ENCODE results near the gene ANKRA2. TPM values are rescaled to one million over a fixed set of nuclear protein-coding genes. Genes with fewer than 3 reads are reported as not detected.

ANKRA2 gene
- total RNA-seq (25.5 TPM), polyA plus RNA-seq (59.2 TPM)
- long read RNA-seq, donor 1, partial matches to known transcripts: 0 of 5 reads
- long read RNA-seq, donor 1, other reads (novel, unspliced or antisense): 0 of 5 reads
- long read RNA-seq, donor 2: 0 reads
- long read RNA-seq, donor 3, transcript ANKRA2-205 (2 exons, 573 nt): major isoform, 20 of 36 reads
- long read RNA-seq, donor 3, transcript ANKRA2-201 (9 exons, 2,063 nt): minor isoform, 6 of 36 reads
- long read RNA-seq, donor 3, partial matches to known transcripts: 0 of 36 reads
- long read RNA-seq, donor 3, other reads (novel, unspliced or antisense): 0 of 36 reads
- long read RNA-seq, donor 4, transcript ANKRA2-205 (2 exons, 573 nt): major isoform, 9 of 16 reads
- long read RNA-seq, donor 4, partial matches to known transcripts: 0 of 16 reads
- long read RNA-seq, donor 4, other reads (novel, unspliced or antisense): 0 of 16 reads
- long read RNA-seq, donor 5, transcript ANKRA2-205 (2 exons, 573 nt): major isoform, 26 of 62 reads
- long read RNA-seq, donor 5, transcript ANKRA2-208 (4 exons, 1,298 nt): minor isoform, 5 of 62 reads
- long read RNA-seq, donor 5, transcript ANKRA2-201 (9 exons, 2,063 nt): minor isoform, 8 of 62 reads
- long read RNA-seq, donor 5, partial matches to known transcripts: 15 of 62 reads
- long read RNA-seq, donor 5, other reads (novel, unspliced or antisense): 0 of 62 reads
- long read RNA-seq, donor 6, transcript ANKRA2-206 (2 exons, 447 nt): minor isoform, 7 of 32 reads
- long read RNA-seq, donor 6, transcript ANKRA2-205 (2 exons, 573 nt): major isoform, 16 of 32 reads
- long read RNA-seq, donor 6, partial matches to known transcripts: 0 of 32 reads
- long read RNA-seq, donor 6, other reads (novel, unspliced or antisense): 0 of 32 reads
- long read RNA-seq, donor 7, transcript ANKRA2-205 (2 exons, 573 nt): minor isoform, 5 of 15 reads
- long read RNA-seq, donor 7, transcript ANKRA2-201 (9 exons, 2,063 nt): major isoform, 6 of 15 reads
- long read RNA-seq, donor 7, partial matches to known transcripts: 0 of 15 reads
- long read RNA-seq, donor 7, other reads (novel, unspliced or antisense): 0 of 15 reads
- long read RNA-seq, donor 8, partial matches to known transcripts: 0 of 1 reads
- long read RNA-seq, donor 8, other reads (novel, unspliced or antisense): 0 of 1 reads
- long read RNA-seq, donor 9, transcript ANKRA2-205 (2 exons, 573 nt): major isoform, 11 of 14 reads
- long read RNA-seq, donor 9, partial matches to known transcripts: 0 of 14 reads
- long read RNA-seq, donor 9, other reads (novel, unspliced or antisense): 0 of 14 reads
- long read RNA-seq, donor 10, transcript ANKRA2-205 (2 exons, 573 nt): major isoform, 8 of 16 reads
- long read RNA-seq, donor 10, partial matches to known transcripts: 0 of 16 reads
- long read RNA-seq, donor 10, other reads (novel, unspliced or antisense): 0 of 16 reads

- H3K36me3 ChIP-seq (ENCODE audit: control insufficient read depth in 2 of 2, insufficient read depth in 2 of 2, low read length in 1 of 2): peaks cover 7 to 19% of the 10 kb centered on the region in 2 donors
- no peaks in the 10 kb centered on the region for H3K27me3 ChIP-seq (ENCODE audit: control insufficient read depth in 2 of 2, insufficient read depth in 1 of 2, low read length in 1 of 2)
- H3K9me3 ChIP-seq (ENCODE audit: control insufficient read depth in 2 of 2, insufficient read depth in 1 of 2, low read length in 1 of 2): no peaks in the 10 kb centered on the region
- DNase-seq (ENCODE audit: low read depth in 6 of 9, low spot score in 9 of 9): peak; percentile 95 to 100 (median 98)
- peak within 1 kb of the TSS; percentile 81 to 93 for H3K27ac ChIP-seq (ENCODE audit: low read depth in 1 of 2, low read length in 1 of 2)
- WGBS: under 1% methylated on average over 62 of the region's 62 CpGs
- peaks cover 9 to 10% of the 10 kb centered on the region in 2 donors for H3K4me1 ChIP-seq (ENCODE audit: control insufficient read depth in 2 of 2, insufficient read depth in 2 of 2, low read length in 2 of 2)
- peak within 1 kb of the TSS; percentile 69 to 88 for H3K4me3 ChIP-seq (ENCODE audit: low read length in 2 of 2)
Measured at GRCh38 chr5:73565139-73565968, at the start of gene ANKRA2, which contains the start of gene UTP15. ANKRA2 (minus strand) TSS chr5:73565639; CDS start chr5:73562881, 2,758 bp downstream. UTP15 (plus strand) TSS chr5:73565743; CDS start chr5:73567345, 1,602 bp downstream.

- H3K36me3 ChIP-seq (ENCODE audit: control insufficient read depth in 2 of 2, insufficient read depth in 2 of 2, low read length in 1 of 2): no peaks in the 10 kb centered on the region
- H3K27me3 ChIP-seq (ENCODE audit: control insufficient read depth in 2 of 2, insufficient read depth in 1 of 2, low read length in 1 of 2): no peaks in the 10 kb centered on the region
- no peak overlapping the region for H3K4me3 ChIP-seq (ENCODE audit: low read length in 2 of 2)
- H3K9me3 ChIP-seq (ENCODE audit: control insufficient read depth in 2 of 2, insufficient read depth in 1 of 2, low read length in 1 of 2): no peaks in the 10 kb centered on the region
- no peak overlapping the region for H3K27ac ChIP-seq (ENCODE audit: low read depth in 1 of 2, low read length in 1 of 2)
- over 99% methylated on average over 2 of the region's 2 CpGs for WGBS
- no peak for DNase-seq (ENCODE audit: low read depth in 6 of 9, low spot score in 9 of 9)
- no peaks in the 10 kb centered on the region for H3K4me1 ChIP-seq (ENCODE audit: control insufficient read depth in 2 of 2, insufficient read depth in 2 of 2, low read length in 2 of 2)
Measured at GRCh38 chr5:73615085-73615484, 49.6 kb upstream of the ANKRA2 start.

- H3K4me1 ChIP-seq (ENCODE audit: control insufficient read depth in 2 of 2, insufficient read depth in 2 of 2, low read length in 2 of 2): no peaks in the 10 kb centered on the region
- no peak overlapping the region for H3K27ac ChIP-seq (ENCODE audit: low read depth in 1 of 2, low read length in 1 of 2)
- H3K36me3 ChIP-seq (ENCODE audit: control insufficient read depth in 2 of 2, insufficient read depth in 2 of 2, low read length in 1 of 2): no peaks in the 10 kb centered on the region
- no peaks in the 10 kb centered on the region for H3K27me3 ChIP-seq (ENCODE audit: control insufficient read depth in 2 of 2, insufficient read depth in 1 of 2, low read length in 1 of 2)
- no peaks in the 10 kb centered on the region for H3K9me3 ChIP-seq (ENCODE audit: control insufficient read depth in 2 of 2, insufficient read depth in 1 of 2, low read length in 1 of 2)
- 92% methylated on average over 3 of the region's 3 CpGs for whole genome bisulfite sequencing
- DNase-seq (ENCODE audit: low read depth in 6 of 9, low spot score in 9 of 9): no peak
- no peak overlapping the region for H3K4me3 ChIP-seq (ENCODE audit: low read length in 2 of 2)
Measured at GRCh38 chr5:73612799-73613198, 47.4 kb upstream of the ANKRA2 start.

GRCh38 chr5:73607228-73607627 is 41.8 kb upstream of the ANKRA2 start:
- H3K4me1 ChIP-seq (ENCODE audit: control insufficient read depth in 2 of 2, insufficient read depth in 2 of 2, low read length in 2 of 2): no peaks in the 10 kb centered on the region

GRCh38 chr5:73606206-73606753 is 40.8 kb upstream of the ANKRA2 start:
- H3K4me1 ChIP-seq (ENCODE audit: control insufficient read depth in 2 of 2, insufficient read depth in 2 of 2, low read length in 2 of 2): no peaks in the 10 kb centered on the region
- no peaks in the 10 kb centered on the region for H3K36me3 ChIP-seq (ENCODE audit: control insufficient read depth in 2 of 2, insufficient read depth in 2 of 2, low read length in 1 of 2)
- no peaks in the 10 kb centered on the region for H3K27me3 ChIP-seq (ENCODE audit: control insufficient read depth in 2 of 2, insufficient read depth in 1 of 2, low read length in 1 of 2)
- H3K9me3 ChIP-seq (ENCODE audit: control insufficient read depth in 2 of 2, insufficient read depth in 1 of 2, low read length in 1 of 2): no peaks in the 10 kb centered on the region
- no peak for DNase-seq (ENCODE audit: low read depth in 6 of 9, low spot score in 9 of 9)
- 64% methylated on average over 3 of the region's 3 CpGs for WGBS
- no peak overlapping the region for H3K27ac ChIP-seq (ENCODE audit: low read depth in 1 of 2, low read length in 1 of 2)
- no peak overlapping the region for H3K4me3 ChIP-seq (ENCODE audit: low read length in 2 of 2)

More at GRCh38 chr5:73607228-73607627, 41.8 kb upstream of the ANKRA2 start:
- no peaks in the 10 kb centered on the region for H3K27me3 ChIP-seq (ENCODE audit: control insufficient read depth in 2 of 2, insufficient read depth in 1 of 2, low read length in 1 of 2)
- no peak for DNase-seq (ENCODE audit: low read depth in 6 of 9, low spot score in 9 of 9)
- no peaks in the 10 kb centered on the region for H3K9me3 ChIP-seq (ENCODE audit: control insufficient read depth in 2 of 2, insufficient read depth in 1 of 2, low read length in 1 of 2)
- H3K36me3 ChIP-seq (ENCODE audit: control insufficient read depth in 2 of 2, insufficient read depth in 2 of 2, low read length in 1 of 2): no peaks in the 10 kb centered on the region
- H3K4me3 ChIP-seq (ENCODE audit: low read length in 2 of 2): no peak overlapping the region
- H3K27ac ChIP-seq (ENCODE audit: low read depth in 1 of 2, low read length in 1 of 2): no peak overlapping the region

GRCh38 chr5:73605223-73606087 is 40.0 kb upstream of the ANKRA2 start:
- Histone ChIP-seq H3K4me3 (ENCODE audit: low read length in 2 of 2) (no peak overlapping the region), H3K27me3 (ENCODE audit: control insufficient read depth in 2 of 2, insufficient read depth in 1 of 2, low read length in 1 of 2) (no peaks in the 10 kb centered on the region), H3K4me1 (ENCODE audit: control insufficient read depth in 2 of 2, insufficient read depth in 2 of 2, low read length in 2 of 2) (no peaks in the 10 kb centered on the region), H3K9me3 (ENCODE audit: control insufficient read depth in 2 of 2, insufficient read depth in 1 of 2, low read length in 1 of 2) (no peaks in the 10 kb centered on the region), H3K36me3 (ENCODE audit: control insufficient read depth in 2 of 2, insufficient read depth in 2 of 2, low read length in 1 of 2) (no peaks in the 10 kb centered on the region), H3K27ac (ENCODE audit: low read depth in 1 of 2, low read length in 1 of 2) (no peak overlapping the region)
- 95% methylated on average over 8 of the region's 8 CpGs for WGBS
- DNase-seq (ENCODE audit: low read depth in 6 of 9, low spot score in 9 of 9): no peak

- Histone ChIP-seq H3K27me3 (ENCODE audit: control insufficient read depth in 2 of 2, insufficient read depth in 1 of 2, low read length in 1 of 2) (no peaks in the 10 kb centered on the region), H3K36me3 (ENCODE audit: control insufficient read depth in 2 of 2, insufficient read depth in 2 of 2, low read length in 1 of 2) (no peaks in the 10 kb centered on the region), H3K9me3 (ENCODE audit: control insufficient read depth in 2 of 2, insufficient read depth in 1 of 2, low read length in 1 of 2) (no peaks in the 10 kb centered on the region), H3K27ac (ENCODE audit: low read depth in 1 of 2, low read length in 1 of 2) (no peak overlapping the region), H3K4me3 (ENCODE audit: low read length in 2 of 2) (no peak overlapping the region), H3K4me1 (ENCODE audit: control insufficient read depth in 2 of 2, insufficient read depth in 2 of 2, low read length in 2 of 2) (no peaks in the 10 kb centered on the region)
- no peak for DNase-seq (ENCODE audit: low read depth in 6 of 9, low spot score in 9 of 9)
- WGBS: 91% methylated on average over 5 of the region's 5 CpGs
Measured at GRCh38 chr5:73603998-73604397, 38.6 kb upstream of the ANKRA2 start.
